Right renal pelvis (tissue), 4 donors: ENCODE data around the gene PCYT1A. TPM values are rescaled to one million over a fixed set of nuclear protein-coding genes. Genes with fewer than 3 reads are reported as not detected.
A peak's percentile ranks its signal among the peaks of the same experiment; 100 is the strongest.
"Not testable (repeated sequence)": the region's sequence is repeated elsewhere in the genome, so short reads cannot be mapped to it uniquely, and the experiment has no call there.

ENCODE experiments used
- DNase-seq, 4 donors: peaks; one replicate each; pipeline ENCODE4 v3.0.0-alpha.2; 2013; ENCODE audit warnings: low read depth in 4 of 4, low spot score in 3 of 4, missing footprints in 1 of 4
- polyA plus RNA-seq, 4 donors: library from polyadenylated mRNA; unstranded; fragments of 120-200 nt; gene quantifications; one replicate each; pipeline ENCODE4 v1.2.1, GENCODE V29; 2013; ENCODE audit not compliant: insufficient read length in 4 of 4

PCYT1A gene
- polyA plus RNA-seq, 4 donors, result 36.4 to 44.6 (median 38.3) TPM

- DNase-seq, result no peak
Observed at GRCh38 chr3:196292286-196292923, 4.9 kb upstream of the PCYT1A start.

- peak in 1 of 4 donors; percentile 16 for DNase-seq
Observed at GRCh38 chr3:196288141-196288460, 575 bp upstream of the PCYT1A start.

GRCh38 chr3:196287090-196287439 is 461 bp downstream of the PCYT1A start:
- no peak for DNase-seq

- DNase-seq, result no peak
Observed at GRCh38 chr3:196284396-196284795, 3.1 kb downstream of the PCYT1A start.

- DNase-seq, result no peak
Observed at GRCh38 chr3:196281962-196282361, 5.6 kb downstream of the PCYT1A start.

- DNase-seq, result no peak
Observed at GRCh38 chr3:196280689-196281440, 6.7 kb downstream of the PCYT1A start.

GRCh38 chr3:196275126-196275525 is 12.4 kb downstream of the PCYT1A start:
- DNase-seq, result no peak

GRCh38 chr3:196274585-196274984 is 12.9 kb downstream of the PCYT1A start:
- DNase-seq, result no peak

GRCh38 chr3:196273655-196274054 is 13.9 kb downstream of the PCYT1A start:
- no peak for DNase-seq

GRCh38 chr3:196272826-196273225 is 14.7 kb downstream of the PCYT1A start:
- no peak for DNase-seq

- DNase-seq, result no peak
Observed at GRCh38 chr3:196270499-196270898, 17.0 kb downstream of the PCYT1A start.

GRCh38 chr3:196268284-196269163 is 19.0 kb downstream of the PCYT1A start:
- DNase-seq, result no peak

GRCh38 chr3:196263819-196264218 is 23.7 kb downstream of the PCYT1A start:
- no peak for DNase-seq

- DNase-seq, result no peak
Observed at GRCh38 chr3:196260784-196261183, 26.7 kb downstream of the PCYT1A start.

GRCh38 chr3:196255776-196256175 is 31.8 kb downstream of the PCYT1A start:
- no peak for DNase-seq

GRCh38 chr3:196254376-196255283 is 32.9 kb downstream of the PCYT1A start:
- no peak for DNase-seq

GRCh38 chr3:196251918-196252317 is 35.6 kb downstream of the PCYT1A start:
- DNase-seq, result no peak

- DNase-seq, result no peak
Observed at GRCh38 chr3:196246612-196247308, 40.8 kb downstream of the PCYT1A start.

- not testable (repeated sequence) for DNase-seq
Observed at GRCh38 chr3:196244166-196244565, 43.4 kb downstream of the PCYT1A start.

- no peak for DNase-seq
Observed at GRCh38 chr3:196241704-196242103, 45.8 kb downstream of the PCYT1A start.
